BE2C (cell line): Measurements from ENCODE around the gene DDX39A.

Experiments
- DNase-seq: peaks from one replicate; pipeline ENCODE4 v3.0.0-alpha.2; 2020
- H3K27me3 ChIP-seq: fragments of 250-450 bp; sonication (Bioruptor Pico); 2 replicates; pipeline ENCODE4 v1.5.1; 2020; ENCODE audit warnings: mild to moderate bottlenecking
- H3K36me3 ChIP-seq: fragments of 250-450 bp; sonication (Bioruptor Pico); 2 replicates; pipeline ENCODE4 v1.5.1; 2020; ENCODE audit warnings: mild to moderate bottlenecking
- H3K4me1 ChIP-seq: fragments of 250-450 bp; sonication (Bioruptor Pico); 2 replicates; pipeline ENCODE4 v1.5.1; 2020
- H3K4me3 ChIP-seq: 2 replicates; pipeline ENCODE4 v1.5.1; 2011; ENCODE audit warnings: low read depth, low read length
- H3K9me3 ChIP-seq: fragments of 250-450 bp; sonication (Bioruptor Pico); 2 replicates; pipeline ENCODE4 v1.5.1; 2020
- CTCF ChIP-seq: IDR thresholded peaks from 2 replicates; pipeline ENCODE4 v1.5.1; 2012; ENCODE audit warnings: mild to moderate bottlenecking, low read depth, low read length

The DDX39A gene

DNA sequence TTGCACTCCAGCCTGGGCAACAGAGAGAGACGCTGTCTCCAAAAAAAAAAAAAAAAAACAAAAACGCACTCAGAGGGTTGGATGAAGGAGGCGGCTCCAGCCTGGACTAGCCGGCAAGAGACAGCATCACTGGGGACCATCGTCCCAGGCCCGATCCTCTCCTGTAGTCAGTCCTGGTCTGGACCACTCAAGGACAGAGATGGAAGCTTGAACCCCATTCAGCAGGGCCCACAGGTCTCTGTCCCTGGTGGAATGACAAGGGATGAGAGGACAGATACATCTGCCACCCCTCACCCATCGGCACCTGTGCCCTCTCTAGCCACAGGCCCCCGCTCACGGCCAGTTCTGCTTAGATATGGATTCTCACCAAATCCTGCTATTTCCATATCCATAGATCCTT, 23.9 kb downstream of the DDX39A start:
- no peak for DNase-seq
- H3K9me3 ChIP-seq = no peaks in the 10 kb centered on the region
- peaks cover 6% of the 10 kb centered on the region; the same call in 1 of the 2 replicates for H3K36me3 ChIP-seq
- no peaks in the 10 kb centered on the region for H3K27me3 ChIP-seq
- H3K4me3 ChIP-seq = no peak overlapping the region
- no peak for TF ChIP-seq CTCF
- H3K4me1 ChIP-seq = no peaks in the 10 kb centered on the region; the same call in 1 of the 2 replicates

DNA sequence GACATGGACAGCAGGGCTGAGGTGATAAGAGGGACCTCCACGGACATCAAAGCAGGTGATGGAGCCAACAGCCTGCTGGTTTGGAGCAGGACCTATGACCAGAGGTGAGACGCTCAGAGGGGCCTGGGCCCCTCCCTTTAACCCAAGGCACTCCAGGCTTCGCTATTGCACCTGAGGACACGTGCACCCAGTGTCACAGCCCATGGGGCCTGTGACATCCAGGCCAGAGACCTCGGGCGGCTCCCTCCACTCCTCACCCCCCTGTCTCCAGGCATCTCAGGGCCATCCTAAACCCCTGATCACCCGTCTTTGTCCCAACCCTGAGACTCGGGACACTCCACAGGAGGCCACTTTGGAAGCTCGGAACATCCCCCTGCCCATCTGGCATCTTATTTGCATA, 25.0 kb downstream of the DDX39A start:
- no peak for DNase-seq
- Histone ChIP-seq H3K36me3 (peaks cover 6% of the 10 kb centered on the region; the same call in 1 of the 2 replicates), H3K9me3 (no peaks in the 10 kb centered on the region), H3K4me1 (no peaks in the 10 kb centered on the region; the same call in 1 of the 2 replicates), H3K27me3 (no peaks in the 10 kb centered on the region), H3K4me3 (no peak overlapping the region)
- no peak for TF ChIP-seq CTCF

GRCh38 chr19:14393329-14393728, 25.8 kb downstream of the DDX39A start:
- Histone ChIP-seq H3K4me1 (no peaks in the 10 kb centered on the region; the same call in 1 of the 2 replicates), H3K4me3 (no peak overlapping the region), H3K27me3 (no peaks in the 10 kb centered on the region), H3K9me3 (no peaks in the 10 kb centered on the region), H3K36me3 (peaks cover 6% of the 10 kb centered on the region; the same call in 1 of the 2 replicates)
- no peak for DNase-seq
- no peak for TF ChIP-seq CTCF

DNA sequence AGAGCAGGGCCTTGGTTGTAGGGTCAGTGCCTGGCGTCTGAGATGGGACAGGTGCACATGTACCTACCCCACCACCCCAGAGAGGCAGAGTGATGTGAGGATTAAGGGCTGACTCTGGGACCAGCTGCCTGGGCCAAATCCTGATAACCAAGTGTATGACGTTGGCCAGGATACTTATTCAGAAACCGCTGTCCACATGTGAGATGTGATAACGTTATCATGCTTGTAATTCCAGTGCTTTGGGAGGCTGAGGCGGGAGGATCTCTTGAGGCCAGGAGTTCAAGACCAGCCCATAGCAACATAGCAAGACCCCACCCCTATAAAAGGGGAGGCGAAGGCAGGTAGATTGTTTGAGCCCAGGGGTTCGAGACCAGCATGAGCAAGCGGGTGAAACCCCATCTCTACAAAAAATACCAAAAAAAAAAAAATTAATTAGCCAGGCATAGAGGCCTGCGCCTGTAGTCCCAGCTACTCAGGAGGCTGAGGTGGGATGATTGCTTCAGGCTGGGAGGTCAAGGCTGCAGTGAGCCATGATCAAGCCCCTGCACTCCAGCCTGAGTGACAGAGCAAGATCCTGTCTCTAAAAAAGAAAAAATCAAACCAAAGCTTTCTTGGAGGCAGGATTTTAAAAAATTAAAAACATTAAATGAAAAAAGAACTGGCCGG, 27.9 kb downstream of the DDX39A start:
- DNase-seq = no peak
- Histone ChIP-seq H3K27me3 (no peaks in the 10 kb centered on the region), H3K4me1 (no peaks in the 10 kb centered on the region; the same call in 1 of the 2 replicates), H3K4me3 (no peak overlapping the region), H3K9me3 (no peaks in the 10 kb centered on the region), H3K36me3 (peaks cover 3% of the 10 kb centered on the region; the same call in 1 of the 2 replicates)
- TF ChIP-seq CTCF = no peak

DNA sequence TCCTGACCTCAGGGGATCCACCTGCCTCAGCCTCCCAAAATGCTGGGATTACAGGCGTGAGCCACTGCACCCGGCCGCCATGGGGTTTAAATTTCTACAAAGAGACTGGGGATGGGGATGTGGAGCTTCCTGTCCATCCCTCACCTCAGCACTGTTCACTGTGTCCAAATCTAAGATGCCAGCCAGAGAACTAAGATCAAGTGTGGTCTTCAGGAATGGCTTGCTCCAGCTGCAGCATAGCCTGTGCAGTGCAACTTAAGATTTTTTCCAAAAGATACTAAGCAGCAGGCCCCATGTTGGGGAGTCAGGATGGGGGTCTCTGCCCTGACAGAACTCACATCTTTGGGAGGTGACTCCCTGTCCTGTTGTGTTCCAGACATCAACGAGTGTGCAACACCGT, 28.6 kb downstream of the DDX39A start:
- TF ChIP-seq CTCF = no peak
- no peak overlapping the region for H3K4me3 ChIP-seq
- peaks cover 3% of the 10 kb centered on the region; the same call in 1 of the 2 replicates for H3K36me3 ChIP-seq
- H3K27me3 ChIP-seq = no peaks in the 10 kb centered on the region
- H3K9me3 ChIP-seq = no peaks in the 10 kb centered on the region
- DNase-seq = no peak
- H3K4me1 ChIP-seq = no peaks in the 10 kb centered on the region; the same call in 1 of the 2 replicates

DNA sequence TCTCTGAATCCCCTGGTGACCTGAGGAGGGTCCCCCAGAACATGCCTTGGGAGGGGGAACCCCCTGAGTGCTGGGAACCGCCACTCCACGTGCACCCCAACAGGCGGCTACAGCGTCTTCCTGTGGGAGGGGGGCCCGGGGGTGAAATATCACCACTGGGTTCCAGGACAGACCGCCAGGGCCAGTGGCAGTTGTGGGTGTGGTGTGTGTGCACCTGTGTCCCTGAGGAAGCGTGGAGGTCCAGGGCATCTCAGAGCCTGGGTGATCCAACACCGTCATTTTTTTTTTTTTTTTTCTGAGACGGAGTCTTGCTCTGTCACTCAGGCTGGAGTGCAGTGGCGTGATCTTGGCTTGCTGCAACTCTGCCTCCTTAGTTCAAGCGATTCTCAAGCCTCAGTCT, 33.6 kb downstream of the DDX39A start:
- no peak for DNase-seq
- H3K4me3 ChIP-seq = no peak overlapping the region
- TF ChIP-seq CTCF = no peak

More for the DNA sequence above, 33.6 kb downstream of the DDX39A start:
- H3K4me1 ChIP-seq = no peaks in the 10 kb centered on the region
- H3K27me3 ChIP-seq = no peaks in the 10 kb centered on the region
- H3K36me3 ChIP-seq = no peaks in the 10 kb centered on the region
- H3K9me3 ChIP-seq = no peaks in the 10 kb centered on the region
